ENCODE results near the gene SH3GL3.

Gene SH3GL3

GRCh38 chr15:83612898-83613635, 165.9 kb downstream of the SH3GL3 start:
- DNase-seq (ENCODE audit: low read depth in 2 of 2): no peak

- DNase-seq (ENCODE audit: low read depth in 2 of 2): no peak
Measured at GRCh38 chr15:83613714-83614113, 166.6 kb downstream of the SH3GL3 start.

GRCh38 chr15:83616840-83617239, 169.7 kb downstream of the SH3GL3 start:
- no peak for DNase-seq (ENCODE audit: low read depth in 2 of 2)

GRCh38 chr15:83626171-83626802, 179.1 kb downstream of the SH3GL3 start:
- no peak for DNase-seq (ENCODE audit: low read depth in 2 of 2)

GRCh38 chr15:83631534-83631933, 184.4 kb downstream of the SH3GL3 start:
- DNase-seq (ENCODE audit: low read depth in 2 of 2): no peak

GRCh38 chr15:83643201-83643600, 196.1 kb downstream of the SH3GL3 start:
- DNase-seq (ENCODE audit: low read depth in 2 of 2): no peak

GRCh38 chr15:83644439-83644838, 197.3 kb downstream of the SH3GL3 start:
- no peak for DNase-seq (ENCODE audit: low read depth in 2 of 2)

- DNase-seq (ENCODE audit: low read depth in 2 of 2): no peak
Measured at GRCh38 chr15:83650831-83651230, 203.7 kb downstream of the SH3GL3 start.

- no peak for DNase-seq (ENCODE audit: low read depth in 2 of 2)
Measured at GRCh38 chr15:83651541-83651940, 204.4 kb downstream of the SH3GL3 start.

- no peak for DNase-seq (ENCODE audit: low read depth in 2 of 2)
Measured at GRCh38 chr15:83652626-83653204, 205.6 kb downstream of the SH3GL3 start.

- no peak for DNase-seq (ENCODE audit: low read depth in 2 of 2)
Measured at GRCh38 chr15:83653288-83653638, 206.1 kb downstream of the SH3GL3 start.

GRCh38 chr15:83653639-83654378, 206.7 kb downstream of the SH3GL3 start, which contains the start of gene ADAMTSL3:
Gene ADAMTSL3 (plus strand): TSS chr15:83654123. CDS start chr15:83655762, 1,639 bp downstream.
- no peak for DNase-seq (ENCODE audit: low read depth in 2 of 2)

- DNase-seq (ENCODE audit: low read depth in 2 of 2): no peak
Measured at GRCh38 chr15:83654379-83655236, 207.5 kb downstream of the SH3GL3 start.

GRCh38 chr15:83655237-83655616, 208.1 kb downstream of the SH3GL3 start:
- DNase-seq (ENCODE audit: low read depth in 2 of 2): no peak

- DNase-seq (ENCODE audit: low read depth in 2 of 2): no peak
Measured at GRCh38 chr15:83656192-83656591, 209.1 kb downstream of the SH3GL3 start.

- no peak for DNase-seq (ENCODE audit: low read depth in 2 of 2)
Measured at GRCh38 chr15:83656943-83657528, 209.9 kb downstream of the SH3GL3 start.

- no peak for DNase-seq (ENCODE audit: low read depth in 2 of 2)
Measured at GRCh38 chr15:83657549-83657948, 210.4 kb downstream of the SH3GL3 start.

- no peak for DNase-seq (ENCODE audit: low read depth in 2 of 2)
Measured at GRCh38 chr15:83658430-83659416, 211.6 kb downstream of the SH3GL3 start.

GRCh38 chr15:83659417-83659812, 212.3 kb downstream of the SH3GL3 start:
- no peak for DNase-seq (ENCODE audit: low read depth in 2 of 2)

GRCh38 chr15:83665480-83665879, 218.3 kb downstream of the SH3GL3 start:
- DNase-seq (ENCODE audit: low read depth in 2 of 2): no peak
